Fibroblast of lung (primary cell): Measurements from ENCODE around the gene VRK1.

Experiments
- CTCF ChIP-seq, 2 donors: IDR thresholded peaks in 1 of 2; conservative IDR thresholded peaks in 1 of 2; 1 replicate in 1 of 2; 2 replicates in 1 of 2; pipeline ENCODE4 v1.5.1; 2011 to 2012; ENCODE audit warnings: low read length in 2 of 2, control low read depth in 1 of 2, inconsistent platforms in 1 of 2, low read depth in 1 of 2, mild to moderate bottlenecking in 1 of 2
- EZH2 ChIP-seq: IDR thresholded peaks from 2 replicates; pipeline ENCODE4 v1.5.1; 2012; ENCODE audit warnings: low read length, control low read depth, mild to moderate bottlenecking; ENCODE audit errors: missing control alignments

GRCh38 chr14:96829791-96830190, 32.6 kb downstream of the VRK1 start:
- TF ChIP-seq EZH2 = no peak
- TF ChIP-seq CTCF (conservative IDR thresholded peaks at IDR 0.05 in 1 of 2, IDR thresholded peaks at IDR 0.05 in 1 of 2; ENCODE audit: low read depth in 1 of 2, low read length in 2 of 2) = no peak
